GM06990 (cell line): Measurements from ENCODE around the gene MAP3K21.

Experiments
- DNase-seq: peaks from one replicate; pipeline ENCODE4 v3.0.0-alpha.2; 2011; ENCODE audit not compliant: insufficient read length; ENCODE audit errors: extremely low read depth
- H3K27me3 ChIP-seq: replicated peaks from 2 replicates; pipeline ENCODE4 v1.6.0; 2011; ENCODE audit warnings: low read length; ENCODE audit not compliant: control insufficient read depth, insufficient read depth
- H3K36me3 ChIP-seq: 2 replicates; pipeline ENCODE4 v1.5.1; 2011; ENCODE audit warnings: low read length; ENCODE audit not compliant: control insufficient read depth, insufficient read depth
- H3K4me3 ChIP-seq: replicated peaks from 2 replicates; pipeline ENCODE4 v1.5.1; 2011; ENCODE audit warnings: low read depth, mild to moderate bottlenecking, control low read depth, low read length
- CTCF ChIP-seq: IDR thresholded peaks from 2 replicates; pipeline ENCODE4 v1.5.1; 2011; ENCODE audit warnings: low read length, control low read depth, mild to moderate bottlenecking, inconsistent platforms; ENCODE audit not compliant: insufficient read depth, poor library complexity, severe bottlenecking

Gene MAP3K21

GRCh38 chr1:233327651-233328141, at the start of gene MAP3K21:
Gene MAP3K21, plus strand, starts transcription at chr1:233327724. Its CDS starts 305 bp downstream, at chr1:233328029.
- Histone ChIP-seq H3K4me3 (peak within 1 kb of the TSS; percentile 63), H3K36me3 (no peaks in the 10 kb centered on the region), H3K27me3 (no peaks in the 10 kb centered on the region)
- DNase-seq = no peak
- no peak for TF ChIP-seq CTCF

GRCh38 chr1:233278631-233279030, 48.9 kb upstream of the MAP3K21 start:
- H3K4me3 ChIP-seq = no peak overlapping the region
- DNase-seq = no peak
- no peaks in the 10 kb centered on the region for H3K36me3 ChIP-seq
- no peak for TF ChIP-seq CTCF
- no peaks in the 10 kb centered on the region for H3K27me3 ChIP-seq

- no peaks in the 10 kb centered on the region for H3K36me3 ChIP-seq
- H3K4me3 ChIP-seq = no peak overlapping the region
- no peak for DNase-seq
- TF ChIP-seq CTCF = no peak
- no peaks in the 10 kb centered on the region for H3K27me3 ChIP-seq
These were observed 47.6 kb upstream of the MAP3K21 start for GRCh38 chr1:233279971-233280370.

GRCh38 chr1:233281711-233282581, 45.6 kb upstream of the MAP3K21 start:
- Histone ChIP-seq H3K36me3 (no peaks in the 10 kb centered on the region), H3K27me3 (no peaks in the 10 kb centered on the region), H3K4me3 (peak overlapping the region; percentile 12)
- DNase-seq = peak; percentile 29
- TF ChIP-seq CTCF = no peak

- no peak for DNase-seq
- no peaks in the 10 kb centered on the region for H3K27me3 ChIP-seq
- no peaks in the 10 kb centered on the region for H3K36me3 ChIP-seq
- no peak overlapping the region for H3K4me3 ChIP-seq
- no peak for TF ChIP-seq CTCF
These were observed 45.0 kb upstream of the MAP3K21 start for GRCh38 chr1:233282582-233282886.
